ENCODE measurements around the gene ZC3H12D. TPM values are rescaled to one million over a fixed set of nuclear protein-coding genes. Genes with fewer than 3 reads are reported as not detected.
A peak's percentile ranks its signal among the peaks of the same experiment; 100 is the strongest.

The ZC3H12D gene
- 10 to 100 TPM; 75.8 to 82.7 TPM for total RNA-seq

DNA sequence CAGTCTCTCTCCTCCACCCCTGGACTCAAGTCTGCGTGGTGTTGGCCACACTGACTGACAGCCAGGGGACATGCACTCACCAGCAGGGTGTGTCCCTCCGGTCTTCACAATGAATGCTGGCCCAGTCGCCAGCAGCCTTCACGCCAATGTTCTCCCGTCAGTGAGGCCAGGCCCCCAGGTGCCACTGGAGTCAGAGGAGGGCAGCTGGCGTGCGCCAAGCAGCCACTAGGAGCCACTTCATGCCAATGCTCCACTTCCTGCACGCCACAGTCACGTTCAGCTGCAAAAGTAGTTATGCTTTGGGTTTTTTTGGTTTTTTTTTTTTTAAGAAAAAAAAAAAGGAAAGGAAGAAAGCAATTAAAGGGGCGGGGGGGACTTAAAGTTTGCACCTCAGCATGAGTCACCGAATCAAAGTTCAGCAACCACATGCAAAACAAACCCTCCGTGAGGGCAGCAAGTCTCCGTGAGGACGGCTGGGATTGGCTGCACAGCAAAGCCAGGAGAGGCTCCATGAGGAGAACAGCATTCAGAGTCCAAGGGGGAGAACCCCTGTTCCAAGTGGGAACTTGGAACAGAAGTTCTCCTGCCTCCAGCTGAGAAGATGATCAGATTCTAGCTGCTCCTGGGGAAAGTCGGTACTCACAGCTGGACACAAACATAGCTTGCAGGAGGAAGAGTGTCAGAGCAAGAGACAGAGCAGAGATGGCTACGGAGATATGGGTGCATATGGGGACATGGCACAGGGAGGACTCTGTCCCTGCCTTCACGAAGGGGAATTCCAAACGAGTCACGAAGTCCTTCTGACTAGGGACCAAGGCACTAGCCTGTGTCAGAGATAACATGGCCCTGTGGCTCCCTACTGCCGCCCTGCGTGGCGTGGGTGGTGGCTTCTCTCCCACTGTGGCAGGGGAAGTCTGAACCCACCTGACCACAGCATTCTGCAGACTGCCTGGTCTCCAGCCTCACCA lies at the start of gene ZC3H12D:
Gene ZC3H12D (minus strand): TSS at position 282 of the 968 bp plus-strand sequence. CDS start 10,471 bp downstream, outside the sequence.
- H3K9me3 Mint-ChIP-seq, result no peaks in the 10 kb centered on the region
- H3K4me1 Mint-ChIP-seq (ENCODE audit: low read depth), result peaks cover 59% of the 10 kb centered on the region
- DNase-seq, result peak; percentile 92
- peak within 1 kb of the TSS; percentile 97 for H3K27ac Mint-ChIP-seq
- H3K27me3 Mint-ChIP-seq (ENCODE audit: low read depth), result no peaks in the 10 kb centered on the region
- peaks cover 43% of the 10 kb centered on the region for H3K36me3 Mint-ChIP-seq (ENCODE audit: low read depth)
- H3K4me3 Mint-ChIP-seq, result peak within 1 kb of the TSS; percentile 94
- intact Hi-C loops (cut with micrococcal nuclease), result loop anchor here (1.0 to 5.0 kb wide), 9 partner anchors 10 to 377 kb away; partner anchors contain the start of genes LRP11 and PPIL4
- CTCF ChIA-PET, result interaction anchor here (0.6 to 2.3 kb wide), 12 partner anchors 13 to 246 kb away, joined by 3 to 12 read pairs (median 4); partner anchors contain the start of gene PPIL4

DNA sequence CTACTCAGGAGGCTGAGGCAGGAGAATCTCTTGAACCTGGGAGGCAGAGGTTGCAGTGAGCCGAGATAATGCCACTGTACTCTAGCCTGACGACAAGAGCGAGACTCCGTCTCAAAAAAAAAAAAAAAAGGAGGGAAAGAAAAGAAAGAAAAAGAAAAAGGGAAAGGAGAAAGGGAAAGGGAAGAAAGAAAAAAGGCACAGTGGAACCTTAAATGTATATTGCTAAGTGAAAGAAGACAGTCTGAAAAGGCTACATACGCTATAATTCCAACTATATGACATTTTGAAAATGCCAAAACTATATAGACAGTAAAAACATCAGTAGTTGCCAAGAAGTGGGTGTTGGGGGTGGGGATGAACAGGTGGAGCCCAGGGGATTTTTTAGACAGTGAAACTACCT lies 44.8 kb upstream of the ZC3H12D start:
- CTCF ChIA-PET, result no interaction called here
- Mint-ChIP-seq H3K9me3 (no peaks in the 10 kb centered on the region), H3K27ac (peak overlapping the region; percentile 46), H3K27me3 (ENCODE audit: low read depth) (no peaks in the 10 kb centered on the region), H3K36me3 (ENCODE audit: low read depth) (peaks cover 28% of the 10 kb centered on the region), H3K4me1 (ENCODE audit: low read depth) (peaks cover 30% of the 10 kb centered on the region), H3K4me3 (no peak overlapping the region)
- intact Hi-C loops (cut with micrococcal nuclease), result loop anchor here (2.0 kb wide), 1 partner anchor 15 kb away; no protein-coding TSS in a partner anchor
- no peak for DNase-seq

DNA sequence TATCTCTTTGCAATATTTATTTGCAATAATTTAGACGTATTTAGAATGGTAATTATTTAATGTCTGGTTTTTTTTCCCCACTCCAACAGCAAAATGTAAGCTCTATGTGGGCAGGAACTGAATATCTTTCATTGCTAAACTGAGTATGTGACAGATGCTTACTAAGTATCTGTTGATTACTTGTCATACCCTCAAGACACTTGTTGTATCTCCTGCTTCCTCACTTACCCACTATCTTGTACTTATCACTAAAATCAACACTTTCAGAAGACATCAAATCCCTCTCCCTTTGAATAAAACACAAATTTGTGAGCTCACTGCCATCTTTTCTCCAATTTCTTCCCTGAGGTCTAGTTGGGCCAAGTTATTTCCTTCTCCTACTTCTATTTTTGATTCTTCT lies 30.7 kb upstream of the ZC3H12D start:
- no peaks in the 10 kb centered on the region for H3K27me3 Mint-ChIP-seq (ENCODE audit: low read depth)
- no peak for DNase-seq
- peaks cover 7% of the 10 kb centered on the region for H3K9me3 Mint-ChIP-seq
- intact Hi-C loops (cut with micrococcal nuclease), result loop anchor here (2.0 to 5.0 kb wide), 3 partner anchors 178 to 953 kb away; no protein-coding TSS in a partner anchor
- no peak overlapping the region for H3K4me3 Mint-ChIP-seq
- peaks cover 26% of the 10 kb centered on the region for H3K36me3 Mint-ChIP-seq (ENCODE audit: low read depth)
- CTCF ChIA-PET, result interaction anchor here (0.6 to 4.7 kb wide), 11 partner anchors 9 to 518 kb away, joined by 3 to 58 read pairs (median 7); no protein-coding TSS in a partner anchor
- H3K4me1 Mint-ChIP-seq (ENCODE audit: low read depth), result peaks cover 44% of the 10 kb centered on the region
- peak overlapping the region; percentile 89 for H3K27ac Mint-ChIP-seq

DNA sequence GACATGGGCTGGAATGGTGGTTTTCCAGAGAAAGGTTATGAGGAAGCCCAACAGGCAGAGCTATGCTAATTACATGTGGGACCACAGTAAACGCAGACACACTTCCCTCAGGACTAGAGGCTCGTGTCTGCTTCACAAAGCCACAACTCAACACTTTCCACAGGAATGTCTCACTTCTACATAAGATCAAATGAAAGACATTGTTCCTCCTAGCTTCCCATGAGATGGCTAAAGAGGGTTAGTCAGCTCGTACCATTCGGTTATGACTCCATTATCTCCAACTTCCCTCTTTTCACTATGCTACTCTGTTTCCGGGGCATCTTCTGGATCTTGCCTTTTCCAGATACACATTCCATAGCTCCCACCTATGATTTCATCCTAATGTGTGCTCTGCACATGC lies 29.1 kb upstream of the ZC3H12D start:
- Mint-ChIP-seq H3K36me3 (ENCODE audit: low read depth) (peaks cover 31% of the 10 kb centered on the region), H3K27me3 (ENCODE audit: low read depth) (no peaks in the 10 kb centered on the region), H3K4me1 (ENCODE audit: low read depth) (peaks cover 50% of the 10 kb centered on the region), H3K27ac (peak overlapping the region; percentile 4), H3K4me3 (no peak overlapping the region), H3K9me3 (peaks cover 7% of the 10 kb centered on the region)
- intact Hi-C loops (cut with micrococcal nuclease), result loop anchor here (2.0 kb wide), 1 partner anchor 279 kb away; no protein-coding TSS in a partner anchor
- CTCF ChIA-PET, result interaction anchor here (0.7 to 1.4 kb wide), 5 partner anchors 15 to 485 kb away, joined by 3 to 6 read pairs (median 4); no protein-coding TSS in a partner anchor
- DNase-seq, result no peak

DNA sequence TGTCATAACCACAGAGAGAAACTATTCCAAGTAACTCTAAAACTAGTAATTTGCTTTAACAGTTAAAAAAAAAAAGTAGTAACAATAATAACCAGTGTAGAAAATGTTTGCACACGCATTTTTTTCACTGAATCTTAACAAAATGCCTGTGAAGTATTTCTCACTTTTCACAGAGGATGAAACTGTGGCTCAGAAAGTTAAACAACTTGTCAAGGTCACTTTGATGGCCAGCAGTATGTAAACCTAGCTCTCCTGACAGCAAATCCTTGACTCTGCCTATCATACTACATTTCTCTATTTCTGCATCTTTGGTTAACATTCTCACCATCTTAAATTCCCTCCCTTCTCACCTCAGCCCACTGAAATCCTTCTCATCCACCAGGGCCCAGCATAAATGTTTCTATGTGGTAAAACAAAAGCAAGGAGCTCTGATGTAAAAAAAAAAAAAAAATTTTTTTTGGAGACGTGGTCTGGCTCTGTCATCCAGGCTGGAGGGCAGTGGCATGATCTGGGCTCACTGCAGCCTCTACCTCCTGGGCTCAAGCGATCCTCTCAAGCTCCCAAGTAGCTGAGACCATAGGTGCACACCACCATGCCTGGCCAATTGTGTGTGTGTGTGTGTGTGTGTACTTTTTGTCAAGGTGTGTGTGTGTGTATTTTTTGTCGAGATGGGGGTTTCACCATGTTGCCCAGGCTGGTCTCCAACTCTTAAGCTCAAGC lies 26.1 kb upstream of the ZC3H12D start:
- peaks cover 31% of the 10 kb centered on the region for H3K36me3 Mint-ChIP-seq (ENCODE audit: low read depth)
- intact Hi-C loops (cut with micrococcal nuclease), result no loop called here

DNA sequence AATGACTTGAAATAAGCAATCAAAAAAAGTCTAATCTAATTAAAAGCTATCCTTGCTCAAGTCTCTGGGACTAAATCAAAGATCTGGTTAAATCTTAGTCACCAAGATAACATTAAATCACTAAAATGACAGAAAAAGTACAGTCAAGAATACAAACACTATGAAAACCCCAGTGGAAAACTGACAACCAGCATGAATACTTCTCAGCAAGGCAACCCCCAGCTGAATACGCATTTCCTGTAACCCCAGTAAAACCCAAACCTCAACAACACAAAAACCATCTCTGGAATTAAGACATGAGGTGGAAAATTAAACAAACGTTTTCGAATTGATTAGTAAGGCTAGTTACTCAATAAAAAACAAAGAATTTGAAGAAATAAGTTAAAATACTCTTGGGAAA lies 23.7 kb upstream of the ZC3H12D start:
- Mint-ChIP-seq H3K4me3 (no peak overlapping the region), H3K27ac (peak overlapping the region; percentile 91), H3K36me3 (ENCODE audit: low read depth) (peaks cover 28% of the 10 kb centered on the region), H3K4me1 (ENCODE audit: low read depth) (peaks cover 57% of the 10 kb centered on the region), H3K9me3 (no peaks in the 10 kb centered on the region), H3K27me3 (ENCODE audit: low read depth) (no peaks in the 10 kb centered on the region)
- peak; percentile 72 for DNase-seq
- CTCF ChIA-PET, result interaction anchor here (0.6 to 2.7 kb wide), 6 partner anchors 9 to 461 kb away, joined by 3 to 24 read pairs (median 5); no protein-coding TSS in a partner anchor
- intact Hi-C loops (cut with micrococcal nuclease), result loop anchor here (1.0 to 2.0 kb wide), 4 partner anchors 9 to 476 kb away; partner anchors contain the start of gene ZC3H12D

More for the DNA sequence above, 26.1 kb upstream of the ZC3H12D start:
- peaks cover 7% of the 10 kb centered on the region for H3K9me3 Mint-ChIP-seq
- DNase-seq, result no peak
- CTCF ChIA-PET, result interaction anchor here (0.6 to 1.1 kb wide), 3 partner anchors 15 to 17 kb away, joined by 3 to 4 read pairs (median 3); no protein-coding TSS in a partner anchor
- no peak overlapping the region for H3K4me3 Mint-ChIP-seq
- H3K27ac Mint-ChIP-seq, result peak overlapping the region; percentile 80
- no peaks in the 10 kb centered on the region for H3K27me3 Mint-ChIP-seq (ENCODE audit: low read depth)
- H3K4me1 Mint-ChIP-seq (ENCODE audit: low read depth), result peaks cover 54% of the 10 kb centered on the region

DNA sequence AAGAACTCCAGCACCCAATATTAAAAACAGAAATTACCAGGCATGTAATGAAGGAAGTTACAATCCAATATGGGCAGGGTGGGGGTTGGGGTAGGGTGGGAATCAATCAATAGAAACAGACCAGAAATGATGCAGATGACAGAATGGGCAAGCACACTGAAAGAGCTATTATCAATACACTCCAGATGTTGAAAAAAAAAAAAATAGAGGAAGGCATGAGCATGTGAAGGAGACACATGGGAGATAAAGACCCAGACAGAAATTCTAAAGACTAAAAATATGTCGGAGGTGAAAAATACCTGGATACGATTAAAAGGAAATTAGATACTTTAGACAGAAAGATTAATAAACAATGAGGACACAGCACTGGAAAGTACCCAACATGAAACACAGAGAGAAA lies 19.1 kb upstream of the ZC3H12D start:
- CTCF ChIA-PET, result interaction anchor here (0.6 to 1.9 kb wide), 6 partner anchors 10 to 34 kb away, joined by 3 to 7 read pairs (median 4); partner anchors contain the start of gene ZC3H12D
- peaks cover 64% of the 10 kb centered on the region for H3K4me1 Mint-ChIP-seq (ENCODE audit: low read depth)
- peaks cover 26% of the 10 kb centered on the region for H3K36me3 Mint-ChIP-seq (ENCODE audit: low read depth)
- peak overlapping the region; percentile 20 for H3K27ac Mint-ChIP-seq
- no peak overlapping the region for H3K4me3 Mint-ChIP-seq
- intact Hi-C loops (cut with micrococcal nuclease), result no loop called here
- no peaks in the 10 kb centered on the region for H3K9me3 Mint-ChIP-seq
- no peak for DNase-seq
- no peaks in the 10 kb centered on the region for H3K27me3 Mint-ChIP-seq (ENCODE audit: low read depth)

DNA sequence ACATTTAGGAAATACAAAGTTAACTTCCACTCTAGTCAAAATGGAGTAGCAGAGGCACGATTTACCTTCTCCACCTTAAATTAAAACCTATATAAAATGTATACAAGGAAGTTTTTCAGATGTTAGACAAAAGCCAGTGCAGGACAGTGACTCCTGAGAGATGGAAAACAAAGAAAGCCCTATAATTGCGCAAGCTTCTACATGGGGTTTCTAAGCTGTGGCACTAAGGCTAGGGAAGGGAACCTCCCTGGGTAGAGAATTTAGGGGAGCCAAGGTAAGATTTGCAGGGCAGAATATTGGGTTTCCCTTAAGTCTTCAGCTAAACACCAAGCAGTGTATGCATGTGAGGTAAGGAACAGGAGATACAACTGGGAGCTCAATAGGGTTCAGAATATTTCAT lies 18.5 kb upstream of the ZC3H12D start:
- Mint-ChIP-seq H3K9me3 (no peaks in the 10 kb centered on the region), H3K27me3 (ENCODE audit: low read depth) (no peaks in the 10 kb centered on the region), H3K27ac (peak overlapping the region; percentile 20), H3K4me1 (ENCODE audit: low read depth) (peaks cover 64% of the 10 kb centered on the region), H3K4me3 (no peak overlapping the region), H3K36me3 (ENCODE audit: low read depth) (peaks cover 26% of the 10 kb centered on the region)
- CTCF ChIA-PET, result interaction anchor here (0.6 to 1.9 kb wide), 8 partner anchors 10 to 457 kb away, joined by 3 to 7 read pairs (median 4); partner anchors contain the start of gene ZC3H12D
- intact Hi-C loops (cut with micrococcal nuclease), result no loop called here
- DNase-seq, result no peak

DNA sequence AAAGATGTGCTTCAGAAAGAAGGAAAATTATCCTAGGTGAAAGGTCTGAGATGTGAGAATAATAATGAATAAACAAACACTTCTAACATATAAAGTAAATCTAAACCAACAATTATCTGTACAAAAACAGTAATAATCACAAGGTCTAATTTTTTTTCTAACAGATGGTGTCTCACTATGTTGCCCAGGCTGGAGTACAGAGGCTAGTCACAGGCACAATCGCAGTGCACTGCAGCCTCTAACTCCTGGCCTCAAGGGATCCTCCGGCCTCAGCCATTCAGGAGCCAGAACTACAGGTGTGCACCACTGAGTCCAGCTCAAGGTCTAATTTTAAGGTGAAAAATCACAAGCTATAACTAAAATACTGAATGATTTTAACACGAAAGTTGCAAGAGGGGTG lies 17.0 kb upstream of the ZC3H12D start:
- H3K4me3 Mint-ChIP-seq, result no peak overlapping the region
- intact Hi-C loops (cut with micrococcal nuclease), result no loop called here
- H3K27me3 Mint-ChIP-seq (ENCODE audit: low read depth), result no peaks in the 10 kb centered on the region
- peaks cover 27% of the 10 kb centered on the region for H3K36me3 Mint-ChIP-seq (ENCODE audit: low read depth)
- CTCF ChIA-PET, result interaction anchor here (1.5 kb wide), 2 partner anchors 15 to 456 kb away, joined by 4 read pairs; no protein-coding TSS in a partner anchor
- no peak for DNase-seq
- peak overlapping the region; percentile 75 for H3K27ac Mint-ChIP-seq
- H3K9me3 Mint-ChIP-seq, result no peaks in the 10 kb centered on the region
- H3K4me1 Mint-ChIP-seq (ENCODE audit: low read depth), result peaks cover 65% of the 10 kb centered on the region

DNA sequence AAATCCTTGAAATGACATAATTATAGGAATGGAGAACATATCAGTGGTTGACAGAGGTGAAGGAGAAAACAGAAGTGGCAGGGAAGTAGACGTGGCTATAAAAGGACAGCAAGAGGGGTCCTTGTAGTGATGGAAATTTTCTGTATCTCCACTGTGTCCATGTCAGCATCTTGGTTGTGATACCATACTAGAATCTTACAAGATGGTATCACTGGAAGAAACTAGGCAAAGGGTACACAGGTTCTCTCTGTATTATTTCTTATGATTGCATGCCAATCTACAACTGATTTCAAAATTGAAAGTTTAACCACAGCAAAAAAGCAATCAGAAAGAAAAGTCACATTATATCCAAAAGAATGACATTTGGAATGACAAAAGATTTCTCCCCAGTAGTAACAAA lies 16.4 kb upstream of the ZC3H12D start:
- Mint-ChIP-seq H3K27ac (peak overlapping the region; percentile 75), H3K9me3 (no peaks in the 10 kb centered on the region), H3K4me1 (ENCODE audit: low read depth) (peaks cover 67% of the 10 kb centered on the region), H3K4me3 (no peak overlapping the region), H3K27me3 (ENCODE audit: low read depth) (no peaks in the 10 kb centered on the region), H3K36me3 (ENCODE audit: low read depth) (peaks cover 25% of the 10 kb centered on the region)
- intact Hi-C loops (cut with micrococcal nuclease), result no loop called here
- no peak for DNase-seq
- CTCF ChIA-PET, result interaction anchor here (1.5 kb wide), 1 partner anchor 16 kb away, joined by 4 read pairs; no protein-coding TSS in a partner anchor

DNA sequence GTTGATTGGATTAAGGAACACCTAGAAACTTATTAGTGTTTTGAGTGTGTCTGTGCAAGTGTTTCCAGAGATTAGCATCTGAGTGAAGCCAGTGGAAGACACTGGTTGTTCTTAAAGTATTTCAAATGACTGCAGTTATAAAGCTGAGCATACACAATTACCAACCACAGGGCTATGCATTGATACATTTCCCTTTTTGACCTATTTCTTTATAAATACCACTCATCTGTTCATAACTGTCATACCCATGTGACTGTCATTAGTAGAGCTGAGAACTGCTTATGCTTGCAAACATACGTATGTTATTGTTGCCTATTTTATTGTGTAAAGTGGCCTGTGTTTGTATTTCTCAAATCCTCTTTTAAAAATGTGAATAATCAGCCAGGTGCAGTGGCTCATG lies 15.3 kb upstream of the ZC3H12D start:
- no peaks in the 10 kb centered on the region for H3K9me3 Mint-ChIP-seq
- no peak overlapping the region for H3K4me3 Mint-ChIP-seq
- H3K27me3 Mint-ChIP-seq (ENCODE audit: low read depth), result no peaks in the 10 kb centered on the region
- no peak for DNase-seq
- intact Hi-C loops (cut with micrococcal nuclease), result no loop called here
- peak overlapping the region; percentile 55 for H3K27ac Mint-ChIP-seq
- peaks cover 18% of the 10 kb centered on the region for H3K36me3 Mint-ChIP-seq (ENCODE audit: low read depth)
- CTCF ChIA-PET, result interaction anchor here (0.6 to 1.0 kb wide), 2 partner anchors 17 to 68 kb away, joined by 3 to 4 read pairs; no protein-coding TSS in a partner anchor
- H3K4me1 Mint-ChIP-seq (ENCODE audit: low read depth), result peaks cover 75% of the 10 kb centered on the region

Measured in activated naive CD4-positive, alpha-beta T cell treated with anti-CD3 and anti-CD28 coated beads for 36 hours (primary cell).